ENCODE data around the gene SYNDIG1L.

Gene SYNDIG1L

DNA sequence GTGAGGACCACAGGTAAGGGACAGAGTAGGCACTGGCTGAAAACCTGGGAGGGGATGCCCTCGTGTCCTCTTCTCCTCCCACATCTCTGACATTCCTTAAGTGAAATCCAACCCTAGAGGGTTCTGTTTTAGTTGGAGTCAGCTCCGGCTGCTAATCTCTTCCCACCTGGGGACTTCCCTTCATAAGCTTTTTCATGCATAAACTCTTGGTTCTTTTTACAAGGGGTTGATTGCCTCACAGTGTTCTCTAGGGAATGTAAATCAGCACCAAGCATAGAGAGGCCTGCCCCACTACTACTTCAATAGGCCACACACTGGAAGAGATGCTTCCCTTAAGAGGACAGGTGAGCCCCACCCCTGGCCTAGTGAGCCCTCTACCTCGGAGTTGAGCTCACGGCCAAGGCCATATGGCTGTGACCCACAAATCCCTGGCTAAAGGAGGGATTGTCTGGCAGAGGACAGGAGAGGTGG lies 3.2 kb upstream of the SYNDIG1L start:
- no peak for DNase-seq

GRCh38 chr14:74427651-74428050 lies 1.6 kb upstream of the SYNDIG1L start:
- DNase-seq: no peak

DNA sequence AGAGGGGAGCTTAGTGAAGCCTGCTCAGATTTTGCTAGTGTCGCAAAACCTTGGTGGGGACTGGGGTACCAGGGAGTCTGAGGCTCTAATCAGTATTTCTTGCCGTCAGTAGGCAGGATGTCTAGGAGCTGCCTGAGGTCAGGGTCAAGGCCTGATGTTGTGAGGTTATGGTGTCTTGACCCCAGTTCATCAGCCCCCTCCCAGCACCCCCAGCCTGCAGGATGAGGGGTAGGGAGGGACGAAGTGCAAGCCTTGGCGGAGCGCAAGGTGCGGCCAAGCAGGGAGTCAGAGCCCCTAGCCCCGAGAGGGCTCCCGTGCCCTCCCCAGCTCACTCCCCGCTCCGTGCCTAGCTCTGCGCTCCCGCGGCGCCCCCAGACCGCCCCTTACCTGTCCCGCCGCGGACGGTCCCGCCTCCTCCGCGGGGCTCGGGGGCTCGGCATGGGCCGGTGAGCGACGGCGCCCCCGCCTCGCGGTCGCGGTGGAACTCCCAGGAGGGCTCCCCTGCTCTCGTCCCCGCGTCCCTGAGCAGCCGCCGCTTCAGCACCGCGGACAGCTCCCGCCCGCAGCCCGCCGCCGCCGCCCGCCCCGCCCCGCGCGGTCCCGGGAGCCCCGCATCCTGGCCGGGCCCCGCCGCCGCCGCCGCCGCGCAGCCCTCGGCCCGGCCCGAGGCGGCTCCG lies 347 bp downstream of the SYNDIG1L start:
- peak; percentile 74 for DNase-seq

DNA sequence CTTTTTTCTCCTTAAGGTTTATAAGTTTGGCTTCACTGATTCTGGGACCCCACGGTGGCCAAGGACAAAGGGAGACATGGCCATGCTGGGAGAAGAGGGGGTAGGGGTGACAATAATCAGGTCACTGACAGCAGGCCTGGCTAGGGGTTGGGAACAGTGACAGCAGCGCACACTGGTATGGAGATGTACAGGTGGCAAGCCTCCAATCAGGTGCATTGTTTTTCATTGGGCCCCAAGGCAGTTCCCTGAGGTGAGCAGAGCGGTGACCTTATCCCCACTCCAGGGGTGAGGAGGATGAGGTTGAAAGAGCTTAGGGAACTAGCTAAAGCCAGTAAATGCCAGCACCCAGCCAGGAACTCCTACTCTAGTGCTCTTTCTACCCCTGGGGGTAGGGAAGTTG lies 1.4 kb downstream of the SYNDIG1L start:
- no peak for DNase-seq

GRCh38 chr14:74423246-74423645 lies 2.8 kb downstream of the SYNDIG1L start:
- DNase-seq: no peak

GRCh38 chr14:74421981-74422380 lies 4.0 kb downstream of the SYNDIG1L start:
- no peak for DNase-seq

DNA sequence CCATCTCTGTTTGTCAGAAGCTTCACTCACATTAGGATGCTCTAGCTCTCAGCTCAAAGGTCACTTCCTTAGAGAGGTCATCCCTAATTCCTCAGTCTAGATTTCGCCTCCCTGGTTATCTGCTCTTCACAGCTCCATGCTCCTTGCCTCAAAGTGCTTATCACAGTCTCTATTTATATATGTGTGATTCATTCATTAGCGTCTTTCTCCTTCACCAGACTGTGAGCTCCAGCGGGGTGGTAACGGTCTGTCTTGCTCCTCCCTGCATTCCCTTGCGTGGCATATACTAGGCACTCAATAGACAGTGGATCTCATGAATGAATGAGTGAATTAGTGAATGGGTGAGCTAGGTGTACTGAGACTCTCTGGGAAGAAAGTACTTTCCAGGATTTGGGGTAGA lies 6.9 kb downstream of the SYNDIG1L start:
- DNase-seq: no peak

- no peak for DNase-seq
Measured at GRCh38 chr14:74418031-74418430, 8.0 kb downstream of the SYNDIG1L start.

DNA sequence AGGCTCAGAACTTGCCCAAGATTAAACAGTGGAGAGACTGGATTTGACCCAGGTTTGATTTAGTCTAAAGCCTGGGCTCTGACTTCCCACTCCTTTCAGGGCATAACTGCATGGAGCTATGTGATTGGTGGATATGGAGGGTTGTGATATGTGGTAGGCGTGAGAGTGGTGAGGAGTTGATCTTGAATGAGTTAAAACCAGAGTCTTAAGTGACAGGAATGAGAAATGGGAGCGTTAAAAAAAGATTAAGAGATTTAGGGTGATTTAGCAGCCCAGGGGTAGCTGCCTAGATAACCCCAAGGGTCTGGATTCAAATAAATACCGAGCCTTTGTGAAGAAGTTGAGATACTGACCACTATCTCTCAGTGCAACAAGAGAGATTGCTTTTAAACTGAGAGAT lies 8.4 kb downstream of the SYNDIG1L start:
- no peak for DNase-seq

GRCh38 chr14:74417201-74417600 lies 8.8 kb downstream of the SYNDIG1L start:
- DNase-seq: no peak

- DNase-seq: no peak
Measured at GRCh38 chr14:74415115-74415437, 10.9 kb downstream of the SYNDIG1L start.

DNA sequence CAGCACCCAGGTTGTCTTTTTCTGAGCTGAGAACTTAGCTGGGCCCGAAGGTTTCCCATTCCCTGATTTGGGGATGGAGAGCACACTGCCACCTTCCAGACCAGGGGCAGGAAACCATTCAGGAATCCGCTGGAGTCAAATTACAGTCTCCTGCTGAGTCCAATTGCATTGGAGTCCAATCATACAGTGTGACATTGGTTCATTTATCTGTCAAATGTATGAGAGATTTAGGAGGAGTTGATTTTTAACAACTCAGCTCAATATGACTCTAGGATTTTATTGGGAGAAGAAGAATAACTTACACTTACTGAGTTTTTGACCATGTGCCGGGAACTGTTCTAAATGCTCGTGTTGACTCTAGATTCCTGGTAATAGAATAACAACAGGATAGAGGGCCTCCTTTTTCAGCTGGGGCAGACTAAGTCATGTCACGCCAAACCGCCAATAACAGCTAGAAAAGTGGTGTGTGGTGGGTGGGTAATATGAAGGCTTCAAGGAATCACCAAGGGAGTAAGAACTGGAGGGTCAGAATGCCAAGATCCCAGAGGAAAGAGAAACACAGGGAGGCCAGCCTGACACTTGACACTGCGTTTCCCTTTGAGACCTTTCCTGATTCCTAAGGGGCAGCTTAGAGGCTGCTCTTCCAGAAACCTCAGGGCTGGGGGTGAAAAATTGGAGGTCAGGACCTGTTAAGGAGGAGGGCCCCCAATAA lies 11.5 kb downstream of the SYNDIG1L start:
- DNase-seq: no peak

- no peak for DNase-seq
Measured at GRCh38 chr14:74413627-74414026, 12.4 kb downstream of the SYNDIG1L start.

GRCh38 chr14:74412753-74413152 lies 13.3 kb downstream of the SYNDIG1L start:
- DNase-seq: no peak

GRCh38 chr14:74411671-74412070 lies 14.3 kb downstream of the SYNDIG1L start:
- DNase-seq: no peak

GRCh38 chr14:74409441-74409840 lies 16.6 kb downstream of the SYNDIG1L start:
- DNase-seq: no peak

- no peak for DNase-seq
Measured at GRCh38 chr14:74408870-74409269, 17.1 kb downstream of the SYNDIG1L start.

DNA sequence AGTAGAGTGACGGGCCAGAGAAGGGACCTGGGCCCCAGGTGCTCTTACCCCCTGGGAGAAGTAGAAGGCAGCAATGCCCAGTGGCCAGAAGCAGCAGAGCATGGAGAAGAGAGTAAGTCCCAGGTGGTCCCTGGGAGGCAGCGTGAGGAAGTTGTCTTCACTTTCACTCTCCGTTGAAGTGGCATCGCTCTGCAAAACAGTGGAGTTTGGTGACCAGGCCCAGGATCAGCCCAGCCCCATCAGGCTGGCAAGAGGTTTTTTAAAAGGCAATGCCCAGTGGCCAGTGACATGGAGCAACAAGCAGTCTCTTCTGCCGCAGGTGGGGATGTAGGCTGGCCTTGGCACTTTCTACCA lies 18.2 kb downstream of the SYNDIG1L start:
- DNase-seq: no peak

GRCh38 chr14:74407021-74407800 lies 18.8 kb downstream of the SYNDIG1L start:
- DNase-seq: no peak

- no peak for DNase-seq
Measured at GRCh38 chr14:74405663-74406062, 20.3 kb downstream of the SYNDIG1L start.

DNA sequence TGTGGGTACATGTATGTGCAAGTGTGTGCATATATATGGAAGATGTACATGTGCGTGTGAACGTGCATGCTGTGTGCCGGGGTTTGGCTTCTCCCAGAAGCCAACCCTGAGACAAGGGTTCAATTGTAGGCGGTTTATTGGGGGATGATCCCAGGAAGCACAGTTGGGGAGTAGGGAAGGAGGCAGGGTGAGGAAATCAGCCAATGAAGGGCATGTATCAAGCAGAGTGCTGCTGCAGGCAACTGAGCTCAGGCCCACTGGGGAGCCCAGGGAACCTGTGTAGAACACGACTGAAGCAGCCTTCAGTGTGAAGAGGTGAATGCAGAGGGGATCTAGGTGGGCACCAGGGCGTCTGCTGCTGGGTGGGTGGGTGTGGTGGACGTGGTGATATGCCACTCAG lies 21.6 kb downstream of the SYNDIG1L start:
- no peak for DNase-seq

GRCh38 chr14:74403619-74404417 lies 22.2 kb downstream of the SYNDIG1L start:
- DNase-seq: no peak
